ENCODE results near the gene CD101.

Gene CD101

DNA sequence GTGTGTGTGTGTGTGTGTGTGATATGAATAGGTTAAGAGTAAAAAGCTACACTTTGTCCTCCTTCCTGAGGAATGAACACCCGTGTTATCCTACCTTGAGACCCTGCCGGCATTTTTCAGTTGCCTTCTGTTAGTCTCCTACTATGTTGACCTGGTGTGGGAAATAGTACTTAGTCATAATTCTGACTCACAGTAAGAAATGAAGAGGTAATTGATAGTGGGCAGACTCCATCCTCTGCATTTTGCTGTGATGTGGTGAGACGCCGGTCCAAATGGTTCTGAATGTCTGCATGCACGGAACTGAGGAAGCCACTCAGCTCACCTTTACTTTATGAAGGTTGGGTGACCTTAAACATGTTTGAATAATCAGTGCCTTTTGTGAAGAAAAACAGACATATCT is 12.6 kb downstream of the CD101 start:
- no peak for DNase-seq (ENCODE audit: low read depth)
- TF ChIP-seq, protein P1, sequence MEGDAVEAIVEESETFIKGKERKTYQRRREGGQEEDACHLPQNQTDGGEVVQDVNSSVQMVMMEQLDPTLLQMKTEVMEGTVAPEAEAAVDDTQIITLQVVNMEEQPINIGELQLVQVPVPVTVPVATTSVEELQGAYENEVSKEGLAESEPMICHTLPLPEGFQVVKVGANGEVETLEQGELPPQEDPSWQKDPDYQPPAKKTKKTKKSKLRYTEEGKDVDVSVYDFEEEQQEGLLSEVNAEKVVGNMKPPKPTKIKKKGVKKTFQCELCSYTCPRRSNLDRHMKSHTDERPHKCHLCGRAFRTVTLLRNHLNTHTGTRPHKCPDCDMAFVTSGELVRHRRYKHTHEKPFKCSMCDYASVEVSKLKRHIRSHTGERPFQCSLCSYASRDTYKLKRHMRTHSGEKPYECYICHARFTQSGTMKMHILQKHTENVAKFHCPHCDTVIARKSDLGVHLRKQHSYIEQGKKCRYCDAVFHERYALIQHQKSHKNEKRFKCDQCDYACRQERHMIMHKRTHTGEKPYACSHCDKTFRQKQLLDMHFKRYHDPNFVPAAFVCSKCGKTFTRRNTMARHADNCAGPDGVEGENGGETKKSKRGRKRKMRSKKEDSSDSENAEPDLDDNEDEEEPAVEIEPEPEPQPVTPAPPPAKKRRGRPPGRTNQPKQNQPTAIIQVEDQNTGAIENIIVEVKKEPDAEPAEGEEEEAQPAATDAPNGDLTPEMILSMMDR (conservative IDR thresholded peaks at IDR 0.05; ENCODE audit: low read length) = no peak
- H3K4me3 ChIP-seq (ENCODE audit: low read length) = no peak overlapping the region

- no peak for DNase-seq (ENCODE audit: low read depth)
- TF ChIP-seq, protein P1 (conservative IDR thresholded peaks at IDR 0.05; ENCODE audit: low read length) = no peak
- H3K4me3 ChIP-seq (ENCODE audit: low read length) = no peak overlapping the region
These were observed 14.2 kb downstream of the CD101 start for GRCh38 chr1:117015724-117016123.

- no peak for DNase-seq (ENCODE audit: low read depth)
- TF ChIP-seq, protein P1 (conservative IDR thresholded peaks at IDR 0.05; ENCODE audit: low read length) = no peak
- no peak overlapping the region for H3K4me3 ChIP-seq (ENCODE audit: low read length)
These were observed 15.5 kb downstream of the CD101 start for GRCh38 chr1:117017062-117017461.

- no peak for DNase-seq (ENCODE audit: low read depth)
- H3K4me3 ChIP-seq (ENCODE audit: low read length) = no peak overlapping the region
These were observed 16.1 kb downstream of the CD101 start for GRCh38 chr1:117017648-117018047.

DNA sequence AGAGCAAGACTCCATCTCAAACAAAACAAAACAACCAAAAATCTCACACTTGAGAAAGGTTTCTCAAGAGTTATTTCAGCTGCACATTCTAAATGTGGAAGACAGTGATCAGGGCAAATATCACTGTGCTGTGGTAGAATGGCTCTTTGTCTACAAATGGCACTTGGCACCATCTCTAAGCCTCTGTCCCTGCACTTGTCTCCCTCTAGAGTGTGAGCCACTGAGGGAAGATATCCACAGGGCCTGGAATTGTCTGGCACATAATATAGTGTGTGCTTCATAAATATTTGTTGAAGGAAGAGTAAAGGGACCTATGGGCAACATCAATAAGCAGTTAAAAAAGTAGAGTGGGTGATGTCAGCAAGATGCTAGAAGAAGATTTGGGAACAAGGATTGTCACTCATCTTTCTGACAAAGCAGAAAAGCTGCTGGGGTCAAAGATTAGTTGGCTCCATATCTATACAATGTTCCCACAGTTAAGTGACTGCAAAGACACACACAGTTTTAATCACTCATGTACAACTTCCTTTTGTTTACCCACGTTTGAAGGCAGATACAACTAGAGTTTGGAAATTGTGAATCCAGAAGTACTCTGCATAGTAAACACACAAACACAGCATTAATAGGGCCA is 19.1 kb downstream of the CD101 start:
- no peak for DNase-seq (ENCODE audit: low read depth)
- TF ChIP-seq, protein P1 (conservative IDR thresholded peaks at IDR 0.05; ENCODE audit: low read length) = no peak
- H3K4me3 ChIP-seq (ENCODE audit: low read length) = no peak overlapping the region

More at GRCh38 chr1:117017648-117018047, 16.1 kb downstream of the CD101 start:
- TF ChIP-seq, protein P1 (conservative IDR thresholded peaks at IDR 0.05; ENCODE audit: low read length) = no peak

- H3K4me3 ChIP-seq (ENCODE audit: low read length) = no peak overlapping the region
- no peak for DNase-seq (ENCODE audit: low read depth)
- TF ChIP-seq, protein P1 (conservative IDR thresholded peaks at IDR 0.05; ENCODE audit: low read length) = no peak
These were observed 20.6 kb downstream of the CD101 start for GRCh38 chr1:117022114-117022513.

DNA sequence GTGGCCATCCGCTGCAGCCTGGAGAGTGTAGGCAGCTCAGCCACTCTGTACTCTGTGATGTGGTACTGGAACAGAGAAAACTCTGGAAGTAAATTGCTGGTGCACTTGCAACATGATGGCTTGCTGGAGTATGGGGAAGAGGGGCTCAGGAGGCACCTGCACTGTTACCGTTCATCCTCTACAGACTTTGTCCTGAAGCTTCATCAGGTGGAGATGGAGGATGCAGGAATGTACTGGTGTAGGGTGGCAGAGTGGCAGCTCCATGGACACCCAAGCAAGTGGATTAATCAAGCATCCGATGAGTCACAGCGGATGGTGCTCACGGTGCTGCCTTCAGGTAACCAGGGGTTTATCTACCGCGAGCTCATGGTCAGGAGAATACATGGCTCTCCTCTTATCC is 24.0 kb downstream of the CD101 start:
- H3K4me3 ChIP-seq (ENCODE audit: low read length) = no peak overlapping the region
- no peak for DNase-seq (ENCODE audit: low read depth)
- TF ChIP-seq, protein P1 (conservative IDR thresholded peaks at IDR 0.05; ENCODE audit: low read length) = no peak

Data from AG10803 (cell line).